Measurements from ENCODE around the gene MKNK1. TPM values are rescaled to one million over a fixed set of nuclear protein-coding genes. Genes with fewer than 3 reads are reported as not detected.

Gene MKNK1
- total RNA-seq, 4 donors from 2014 or later, result 23.0 to 42.1 (median 34.5) TPM

DNA sequence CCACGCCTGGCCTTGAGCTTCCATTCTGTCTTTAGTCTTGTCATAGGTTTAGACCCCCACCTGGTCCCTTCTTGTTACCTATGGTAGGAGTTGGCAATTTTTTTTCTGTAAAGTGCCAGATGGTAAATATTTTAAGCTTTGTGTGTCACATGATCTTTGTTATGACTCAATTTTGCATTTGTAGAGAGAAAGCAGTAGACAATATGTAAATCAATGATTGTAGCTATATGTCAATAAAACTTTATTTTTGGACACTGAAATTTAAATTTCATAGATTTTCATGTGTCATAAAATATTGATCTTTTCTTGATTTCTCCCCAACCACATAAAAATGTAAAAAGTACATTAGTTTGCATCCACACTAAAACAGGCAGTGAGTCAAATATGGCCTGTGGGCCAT is 8.0 kb downstream of the MKNK1 start:
- H3K4me1 ChIP-seq, result peaks cover 0 to 35% (median 10%) of the 10 kb centered on the region in 3 donors
- WGBS, 2 donors (ENCODE audit: low coverage in 1 of 2), result 100% methylated on average over 1 of the region's 1 CpG; no CpG with 5 or more reads in 1 of the 2 donors
- no peak for ATAC-seq
- H3K27me3 ChIP-seq, result no peaks in the 10 kb centered on the region
- no peak overlapping the region for H3K4me3 ChIP-seq
- peaks cover 0 to 35% of the 10 kb centered on the region in 2 donors for H3K36me3 ChIP-seq
- H3K27ac ChIP-seq, result peak overlapping the region in 3 of 4 donors; percentile 6 to 62 (median 19)
- H3K9me3 ChIP-seq, result no peaks in the 10 kb centered on the region
- TF ChIP-seq POLR2AphosphoS5 (IDR thresholded peaks at IDR 0.05) (no peak), EP300 (IDR thresholded peaks at IDR 0.05) (no peak), POLR2A (IDR thresholded peaks at IDR 0.05) (no peak)
- TF ChIP-seq, protein P1, sequence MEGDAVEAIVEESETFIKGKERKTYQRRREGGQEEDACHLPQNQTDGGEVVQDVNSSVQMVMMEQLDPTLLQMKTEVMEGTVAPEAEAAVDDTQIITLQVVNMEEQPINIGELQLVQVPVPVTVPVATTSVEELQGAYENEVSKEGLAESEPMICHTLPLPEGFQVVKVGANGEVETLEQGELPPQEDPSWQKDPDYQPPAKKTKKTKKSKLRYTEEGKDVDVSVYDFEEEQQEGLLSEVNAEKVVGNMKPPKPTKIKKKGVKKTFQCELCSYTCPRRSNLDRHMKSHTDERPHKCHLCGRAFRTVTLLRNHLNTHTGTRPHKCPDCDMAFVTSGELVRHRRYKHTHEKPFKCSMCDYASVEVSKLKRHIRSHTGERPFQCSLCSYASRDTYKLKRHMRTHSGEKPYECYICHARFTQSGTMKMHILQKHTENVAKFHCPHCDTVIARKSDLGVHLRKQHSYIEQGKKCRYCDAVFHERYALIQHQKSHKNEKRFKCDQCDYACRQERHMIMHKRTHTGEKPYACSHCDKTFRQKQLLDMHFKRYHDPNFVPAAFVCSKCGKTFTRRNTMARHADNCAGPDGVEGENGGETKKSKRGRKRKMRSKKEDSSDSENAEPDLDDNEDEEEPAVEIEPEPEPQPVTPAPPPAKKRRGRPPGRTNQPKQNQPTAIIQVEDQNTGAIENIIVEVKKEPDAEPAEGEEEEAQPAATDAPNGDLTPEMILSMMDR (IDR thresholded peaks at IDR 0.05), result no peak

DNA sequence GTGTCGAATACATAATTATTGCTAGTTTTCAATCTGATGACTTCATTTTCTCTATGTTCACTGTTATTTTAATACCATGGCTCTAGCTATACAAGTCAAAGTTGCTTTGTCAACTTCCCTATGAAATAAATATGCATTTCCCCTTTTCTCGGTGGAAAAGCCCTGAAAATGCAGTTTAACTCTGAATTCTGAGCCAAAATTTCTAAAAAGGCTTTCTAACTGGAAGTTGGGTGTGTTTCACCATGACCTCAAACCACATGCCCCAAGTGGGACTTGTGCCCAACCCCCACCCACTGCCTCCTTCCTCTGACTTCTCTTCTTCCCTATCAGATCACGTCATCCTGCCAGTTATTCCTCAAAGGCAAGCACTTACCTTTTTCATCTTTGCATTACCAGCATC is 8.9 kb downstream of the MKNK1 start:
- no peaks in the 10 kb centered on the region for H3K27me3 ChIP-seq
- 52 to 68% methylated on average over 3 of the region's 3 CpGs for WGBS, 2 donors (ENCODE audit: low coverage in 1 of 2)
- TF ChIP-seq POLR2AphosphoS5 (IDR thresholded peaks at IDR 0.05) (no peak), POLR2A (IDR thresholded peaks at IDR 0.05) (no peak), EP300 (IDR thresholded peaks at IDR 0.05) (no peak)
- TF ChIP-seq, protein P1 (IDR thresholded peaks at IDR 0.05), result no peak
- ATAC-seq, result peak; percentile 62
- no peak overlapping the region for H3K4me3 ChIP-seq
- no peaks in the 10 kb centered on the region for H3K9me3 ChIP-seq
- H3K4me1 ChIP-seq, result peaks cover 0 to 28% (median 10%) of the 10 kb centered on the region in 3 donors
- peak overlapping the region in 3 of 4 donors; percentile 19 to 64 (median 62) for H3K27ac ChIP-seq
- H3K36me3 ChIP-seq, result peaks cover 0 to 44% of the 10 kb centered on the region in 2 donors

DNA sequence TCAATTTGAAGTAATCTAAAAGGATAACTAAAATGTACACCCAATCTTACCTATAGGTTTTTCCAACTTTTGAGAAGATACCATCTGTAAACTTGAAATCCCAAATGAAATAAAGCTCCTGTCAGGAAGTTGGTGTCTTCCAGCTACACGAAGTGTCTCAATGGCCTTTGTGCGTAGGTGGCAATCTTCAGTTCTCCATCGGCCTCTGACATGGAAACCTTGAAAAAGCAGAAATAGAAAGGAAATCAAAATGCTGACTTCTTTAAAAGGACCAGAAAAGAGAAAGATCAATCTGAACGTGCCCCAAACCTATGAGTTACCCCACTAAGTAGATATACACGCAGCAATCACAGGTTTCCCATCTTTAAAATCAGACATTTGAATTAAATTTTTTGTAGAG is 10.0 kb downstream of the MKNK1 start:
- peaks cover 0 to 54% of the 10 kb centered on the region in 2 donors for H3K36me3 ChIP-seq

DNA sequence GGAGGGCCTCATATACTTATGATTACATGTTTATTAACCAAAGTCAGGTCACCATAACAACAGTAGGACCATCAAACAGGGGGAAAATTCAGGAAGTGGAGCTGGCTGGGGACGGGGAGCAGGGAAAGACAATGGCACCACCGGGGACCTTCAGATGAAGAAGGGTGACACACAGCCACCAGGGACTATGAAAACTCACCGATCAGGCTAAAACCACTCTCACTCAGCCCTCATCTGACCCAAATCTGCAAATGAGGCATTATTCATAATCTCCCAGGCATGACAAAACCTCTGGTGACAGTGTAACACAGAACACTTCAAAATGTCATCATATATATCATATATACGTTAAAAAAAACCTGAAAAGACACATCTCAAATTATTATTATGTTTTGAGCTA is 11.2 kb downstream of the MKNK1 start:
- H3K4me3 ChIP-seq, result no peak overlapping the region
- H3K27ac ChIP-seq, result no peak overlapping the region
- H3K36me3 ChIP-seq, result peaks cover 0 to 61% of the 10 kb centered on the region in 2 donors
- ATAC-seq, result no peak
- 83 to 92% methylated on average over 3 to 4 of the region's 4 CpGs for WGBS, 2 donors (ENCODE audit: low coverage in 1 of 2)
- H3K4me1 ChIP-seq, result peaks cover 0 to 12% (median 5%) of the 10 kb centered on the region in 3 donors
- no peak for TF ChIP-seq POLR2A (IDR thresholded peaks at IDR 0.05)
- no peaks in the 10 kb centered on the region for H3K27me3 ChIP-seq
- H3K9me3 ChIP-seq, result no peaks in the 10 kb centered on the region

More for the DNA sequence above, 10.0 kb downstream of the MKNK1 start:
- Histone ChIP-seq H3K4me1 (peaks cover 0 to 17% (median 5%) of the 10 kb centered on the region in 3 donors), H3K27me3 (no peaks in the 10 kb centered on the region), H3K27ac (peak overlapping the region in 3 of 4 donors; percentile 19 to 64 (median 62)), H3K9me3 (no peaks in the 10 kb centered on the region), H3K4me3 (no peak overlapping the region)
- TF ChIP-seq, protein P1 (IDR thresholded peaks at IDR 0.05), result no peak
- TF ChIP-seq POLR2A (IDR thresholded peaks at IDR 0.05) (no peak), POLR2AphosphoS5 (IDR thresholded peaks at IDR 0.05) (no peak), EP300 (IDR thresholded peaks at IDR 0.05) (no peak)
- no peak for ATAC-seq
- WGBS, 2 donors (ENCODE audit: low coverage in 1 of 2), result 95 to 96% methylated on average over 2 to 3 of the region's 5 CpGs

DNA sequence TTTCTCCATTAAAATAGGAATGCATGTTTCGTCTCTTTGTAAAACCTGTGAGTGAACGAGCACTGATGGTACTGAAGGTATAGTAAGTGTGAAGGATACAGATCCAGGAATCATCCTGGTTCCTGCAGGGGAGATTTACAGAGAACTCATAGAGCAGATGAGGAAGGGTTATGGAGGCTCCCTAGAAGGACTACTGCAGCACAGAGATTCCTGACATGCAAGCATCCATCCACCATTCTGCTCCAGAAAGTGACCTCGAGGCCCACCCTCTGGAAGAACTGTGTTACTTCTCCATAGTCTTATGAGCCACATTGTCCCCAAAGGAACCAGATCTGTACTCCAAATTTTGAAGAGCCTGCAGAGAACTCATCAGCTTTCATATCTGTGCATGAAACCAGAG is 14.5 kb downstream of the MKNK1 start:
- TF ChIP-seq POLR2A (IDR thresholded peaks at IDR 0.05) (no peak), EP300 (IDR thresholded peaks at IDR 0.05) (no peak), POLR2AphosphoS5 (IDR thresholded peaks at IDR 0.05) (no peak)
- TF ChIP-seq, protein P1 (IDR thresholded peaks at IDR 0.05), result no peak
- Histone ChIP-seq H3K4me1 (no peaks in the 10 kb centered on the region), H3K27ac (no peak overlapping the region), H3K9me3 (no peaks in the 10 kb centered on the region), H3K36me3 (peaks cover 0 to 89% of the 10 kb centered on the region in 2 donors), H3K27me3 (no peaks in the 10 kb centered on the region), H3K4me3 (no peak overlapping the region)
- 85 to 92% methylated on average over 2 to 3 of the region's 3 CpGs for WGBS, 2 donors (ENCODE audit: low coverage in 1 of 2)
- no peak for ATAC-seq
